ENCODE measurements around the gene TMEM184B.

GRCh38 chr22:38199826-38200559 lies 72.8 kb downstream of the TMEM184B start:
- no peak for TF ChIP-seq CTCF (conservative IDR thresholded peaks at IDR 0.05)
- TF ChIP-seq ZFX (IDR thresholded peaks at IDR 0.05) = no peak
